Activated naive CD8-positive, alpha-beta T cell treated with anti-CD3 and anti-CD28 coated beads, Interleukin-2, amount 10 ng/mL, durations not matched to agents 7 days and 5 days (primary cell): ENCODE data around the gene ADRA2A. TPM values are rescaled to one million over a fixed set of nuclear protein-coding genes. Genes with fewer than 3 reads are reported as not detected.
A peak's percentile ranks its signal among the peaks of the same experiment; 100 is the strongest.

ENCODE experiments used
- ATAC-seq: fragments of 150-1000 bp; cut with Tn5 transposase; one replicate; pipeline ENCODE4 v1.10.0; 2021; ENCODE audit warnings: low read depth, moderate library complexity
- POLR2A ChIA-PET: fragments of 350-600 bp; sonication (Branson Sonifier 250); formaldehyde crosslinking; loops from one replicate; lab custom pipeline; 2021; ENCODE audit warnings: antibody characterized with exemption; lab: Charles Lee
- DNase-seq: peaks from one replicate; pipeline ENCODE4 v3.0.0; 2021
- H3K27ac Mint-ChIP-seq: one replicate; pipeline ENCODE4 v1.8.0; 2022; ENCODE audit warnings: mild to moderate bottlenecking, mixed read lengths
- H3K27me3 Mint-ChIP-seq: one replicate; pipeline ENCODE4 v1.8.0; 2022; ENCODE audit warnings: mild to moderate bottlenecking, moderate library complexity, mixed read lengths
- H3K36me3 Mint-ChIP-seq: one replicate; pipeline ENCODE4 v1.8.0; 2021; ENCODE audit warnings: mild to moderate bottlenecking, mixed read lengths
- H3K4me1 Mint-ChIP-seq: one replicate; pipeline ENCODE4 v1.8.0; 2021; ENCODE audit warnings: mixed read lengths
- H3K4me3 Mint-ChIP-seq: one replicate; pipeline ENCODE4 v1.8.0; 2022; ENCODE audit warnings: mild to moderate bottlenecking, moderate library complexity, mixed read lengths
- H3K9me3 Mint-ChIP-seq: one replicate; pipeline ENCODE4 v1.8.0; 2021; ENCODE audit warnings: mixed read lengths
- total RNA-seq, 2 experiments: library from RNA; stranded (reverse); gene quantifications; one replicate each; pipeline ENCODE4 v1.2.3, GENCODE V29; 2021

Gene ADRA2A
- total RNA-seq, 2 experiments from 2014 or later: not detected

DNA sequence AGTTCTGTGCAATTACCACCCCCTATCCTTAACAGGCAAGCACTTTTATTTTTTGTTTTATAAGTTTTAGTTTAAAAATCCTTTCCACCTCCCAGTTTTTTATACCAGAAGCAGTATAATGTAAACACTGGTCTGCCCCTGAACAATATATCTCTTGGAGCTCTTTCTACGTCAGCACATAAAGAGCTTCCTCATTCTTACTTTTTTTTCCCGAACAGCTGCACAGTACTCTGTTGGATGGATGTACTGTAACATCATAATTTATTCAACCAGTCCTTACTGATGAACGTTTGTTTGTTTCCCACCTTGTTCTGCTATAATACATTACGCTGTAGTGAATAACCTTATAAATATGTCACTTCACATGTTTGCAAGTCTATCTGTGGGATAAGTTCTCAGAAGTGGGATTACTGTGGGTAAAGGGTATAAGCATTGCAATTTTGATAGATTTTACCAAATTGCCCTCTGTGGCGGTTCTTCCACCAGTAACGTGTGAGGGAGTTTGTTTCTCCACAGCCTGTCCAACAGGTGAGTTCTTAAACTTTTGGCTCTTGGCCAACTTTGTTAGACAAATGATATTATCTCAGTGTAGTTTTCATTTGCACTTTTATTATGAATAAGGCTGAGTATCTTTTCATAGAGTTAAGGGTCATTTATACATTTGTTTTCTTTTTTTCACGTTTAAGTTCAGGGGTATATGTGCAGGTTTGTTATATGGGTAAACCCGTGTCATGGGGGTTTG is 32.8 kb downstream of the ADRA2A start:
- peaks cover 8% of the 10 kb centered on the region for H3K4me1 Mint-ChIP-seq
- ATAC-seq (no peak), DNase-seq (no peak)
- H3K4me3 Mint-ChIP-seq: no peak overlapping the region
- no peak overlapping the region for H3K27ac Mint-ChIP-seq
- no peaks in the 10 kb centered on the region for H3K9me3 Mint-ChIP-seq
- H3K27me3 Mint-ChIP-seq: peaks cover 2% of the 10 kb centered on the region
- no peaks in the 10 kb centered on the region for H3K36me3 Mint-ChIP-seq
- POLR2A ChIA-PET: no interaction called here

DNA sequence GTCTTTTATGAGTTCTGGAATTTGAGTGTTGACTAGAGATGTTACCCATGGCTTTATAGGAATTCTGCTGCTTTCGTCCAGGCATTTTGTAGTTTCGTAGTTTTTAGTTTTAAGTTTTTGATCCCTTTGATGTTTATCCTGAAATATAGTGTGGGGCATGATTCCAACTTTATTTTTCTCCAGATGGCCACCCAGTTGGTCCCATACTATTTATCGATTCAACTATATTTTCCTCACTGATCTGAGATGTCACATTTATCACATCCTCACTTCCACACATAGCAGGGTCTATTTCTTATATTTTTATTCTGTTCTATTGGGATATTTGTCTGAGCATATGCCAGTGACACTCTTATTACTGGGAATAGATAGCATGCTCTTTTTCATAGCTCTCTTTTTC is 33.9 kb downstream of the ADRA2A start:
- H3K36me3 Mint-ChIP-seq: no peaks in the 10 kb centered on the region
- POLR2A ChIA-PET: no interaction called here
- H3K9me3 Mint-ChIP-seq: no peaks in the 10 kb centered on the region
- H3K4me3 Mint-ChIP-seq: no peak overlapping the region
- DNase-seq (no peak), ATAC-seq (no peak)
- no peaks in the 10 kb centered on the region for H3K27me3 Mint-ChIP-seq
- H3K27ac Mint-ChIP-seq: no peak overlapping the region
- peaks cover 9% of the 10 kb centered on the region for H3K4me1 Mint-ChIP-seq

GRCh38 chr10:111112333-111112732 is 35.5 kb downstream of the ADRA2A start:
- Mint-ChIP-seq H3K27ac (no peak overlapping the region), H3K36me3 (no peaks in the 10 kb centered on the region), H3K9me3 (no peaks in the 10 kb centered on the region), H3K4me3 (no peak overlapping the region), H3K4me1 (peaks cover 9% of the 10 kb centered on the region), H3K27me3 (no peaks in the 10 kb centered on the region)
- DNase-seq: no peak
- POLR2A ChIA-PET: no interaction called here
- no peak for ATAC-seq

DNA sequence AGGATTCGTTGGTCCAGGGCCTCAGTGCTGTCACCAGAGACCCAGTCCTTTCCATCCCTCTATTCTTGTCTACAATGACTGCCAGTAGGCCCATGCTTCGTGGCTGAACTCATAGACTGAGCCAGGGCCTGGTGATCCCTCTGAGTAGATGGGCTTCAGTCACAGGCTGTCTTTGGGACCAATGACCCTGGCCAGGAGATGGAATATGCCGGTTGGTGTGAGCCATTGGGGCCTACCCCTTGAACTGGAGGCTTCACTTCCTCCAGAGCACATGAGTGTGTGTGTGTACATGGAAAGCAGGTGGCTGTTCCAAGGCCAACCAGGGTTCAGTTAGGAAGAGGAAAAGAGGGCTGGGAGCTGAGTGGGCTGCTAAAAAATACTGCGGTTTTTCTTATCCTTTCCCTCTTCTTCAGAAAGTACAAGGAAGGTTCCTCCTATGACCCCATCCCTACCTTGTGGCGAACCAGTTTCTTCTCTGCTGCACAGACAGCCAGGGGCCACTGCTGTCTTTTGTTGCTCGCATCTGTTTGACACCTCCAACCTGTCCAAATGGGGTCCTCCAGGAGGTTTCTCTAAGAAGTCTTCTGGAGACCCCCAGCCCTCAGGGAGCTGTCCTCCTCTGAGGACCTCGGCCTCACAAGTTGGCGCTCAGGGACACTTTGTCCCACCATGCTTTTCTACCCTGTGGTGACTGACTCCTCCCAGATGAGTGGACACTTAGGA is 36.6 kb downstream of the ADRA2A start:
- POLR2A ChIA-PET: no interaction called here

GRCh38 chr10:111113961-111114757 is 37.3 kb downstream of the ADRA2A start:
- ATAC-seq: no peak
- POLR2A ChIA-PET: no interaction called here
- Mint-ChIP-seq H3K27ac (peak overlapping the region; percentile 67), H3K27me3 (no peaks in the 10 kb centered on the region), H3K4me1 (peaks cover 9% of the 10 kb centered on the region), H3K4me3 (no peak overlapping the region), H3K36me3 (no peaks in the 10 kb centered on the region), H3K9me3 (no peaks in the 10 kb centered on the region)
- DNase-seq: no peak

More for the DNA sequence above, 36.6 kb downstream of the ADRA2A start:
- Mint-ChIP-seq H3K27me3 (no peaks in the 10 kb centered on the region), H3K27ac (no peak overlapping the region), H3K36me3 (no peaks in the 10 kb centered on the region), H3K4me1 (peaks cover 9% of the 10 kb centered on the region), H3K4me3 (no peak overlapping the region), H3K9me3 (no peaks in the 10 kb centered on the region)
- no peak for DNase-seq
- ATAC-seq: no peak

GRCh38 chr10:111114758-111115500 is 38.1 kb downstream of the ADRA2A start:
- Mint-ChIP-seq H3K27ac (no peak overlapping the region), H3K4me1 (peaks cover 9% of the 10 kb centered on the region), H3K27me3 (peaks cover 2% of the 10 kb centered on the region), H3K36me3 (no peaks in the 10 kb centered on the region), H3K9me3 (no peaks in the 10 kb centered on the region), H3K4me3 (no peak overlapping the region)
- ATAC-seq (no peak), DNase-seq (no peak)
- POLR2A ChIA-PET: no interaction called here

- DNase-seq: no peak
- no peak overlapping the region for H3K4me3 Mint-ChIP-seq
- H3K27ac Mint-ChIP-seq: no peak overlapping the region
- peaks cover 9% of the 10 kb centered on the region for H3K4me1 Mint-ChIP-seq
- H3K36me3 Mint-ChIP-seq: no peaks in the 10 kb centered on the region
- POLR2A ChIA-PET: no interaction called here
- ATAC-seq: no peak
- H3K27me3 Mint-ChIP-seq: peaks cover 2% of the 10 kb centered on the region
- no peaks in the 10 kb centered on the region for H3K9me3 Mint-ChIP-seq
Observed at GRCh38 chr10:111116211-111116610, 39.4 kb downstream of the ADRA2A start.

DNA sequence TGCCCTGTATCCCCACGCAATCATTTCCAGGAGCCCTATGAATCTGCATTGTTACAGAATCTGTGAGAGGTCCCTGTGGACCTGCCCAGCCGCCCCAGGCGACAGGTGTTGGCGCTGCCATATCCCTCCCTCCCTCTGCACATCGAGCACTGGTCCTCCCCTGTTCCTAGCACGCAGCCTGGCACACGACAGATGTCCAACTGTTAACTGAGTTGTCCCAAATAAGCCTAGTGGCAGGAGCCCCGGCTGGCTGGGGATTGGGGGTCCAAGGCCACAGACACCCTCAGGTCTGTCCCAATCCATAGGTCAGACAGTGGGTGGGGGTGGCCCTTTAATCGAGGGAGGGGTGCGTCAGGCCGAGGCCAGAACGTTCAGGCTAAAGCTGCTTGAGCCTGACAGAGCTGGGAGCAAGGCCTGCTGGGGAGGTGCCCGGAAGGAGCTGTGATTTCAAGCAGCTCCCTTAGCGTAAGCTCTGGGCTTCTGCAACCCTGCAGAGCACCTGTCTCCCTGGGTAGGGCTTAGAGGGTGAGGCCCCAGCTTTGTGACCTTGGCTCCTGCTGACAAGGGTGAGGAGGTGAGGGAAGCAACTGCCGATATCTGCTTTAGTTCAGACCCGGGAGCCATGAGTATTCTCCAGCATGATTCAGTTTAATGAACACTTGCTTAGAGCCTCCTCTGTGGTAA is 40.1 kb downstream of the ADRA2A start:
- Mint-ChIP-seq H3K4me1 (peaks cover 9% of the 10 kb centered on the region), H3K36me3 (no peaks in the 10 kb centered on the region), H3K27ac (no peak overlapping the region), H3K9me3 (no peaks in the 10 kb centered on the region), H3K27me3 (peaks cover 2% of the 10 kb centered on the region), H3K4me3 (no peak overlapping the region)
- ATAC-seq (no peak), DNase-seq (no peak)
- POLR2A ChIA-PET: no interaction called here

DNA sequence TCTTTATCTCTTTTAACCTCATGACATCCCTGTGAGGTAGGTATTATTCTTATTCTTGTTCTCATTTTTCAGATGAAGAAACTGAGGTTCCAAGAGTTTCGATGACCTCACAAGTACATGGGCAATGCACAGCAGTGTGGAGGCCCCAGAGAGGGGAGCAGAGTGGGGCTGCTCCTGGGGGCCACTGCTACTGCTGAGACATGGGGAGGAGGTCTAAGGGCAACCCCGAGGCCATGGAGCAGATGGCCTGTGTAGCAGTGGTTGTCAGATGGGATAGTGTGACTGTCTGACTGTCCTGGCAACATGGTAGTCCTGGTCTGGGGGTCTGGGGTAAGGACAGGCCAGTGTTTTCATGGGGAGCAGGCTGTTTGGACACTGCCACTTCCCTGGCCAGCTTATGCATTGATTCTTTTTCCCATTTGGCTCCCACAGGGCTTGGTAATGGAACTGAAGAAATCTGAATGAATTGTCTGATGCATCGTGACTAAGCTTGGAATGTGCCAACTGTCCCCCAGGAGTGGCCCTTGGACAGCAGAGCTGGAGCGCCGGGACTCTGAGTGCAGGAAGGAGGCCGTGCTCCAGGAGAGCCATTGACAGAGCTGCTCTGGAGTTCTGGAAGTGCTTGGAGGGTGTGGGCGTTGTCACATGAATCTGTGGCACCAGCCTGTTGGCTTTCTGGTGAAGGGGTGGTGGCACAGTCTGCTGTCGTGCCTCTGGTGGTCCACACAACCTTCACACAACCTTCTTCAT is 40.9 kb downstream of the ADRA2A start:
- Mint-ChIP-seq H3K4me3 (no peak overlapping the region), H3K4me1 (peaks cover 9% of the 10 kb centered on the region), H3K36me3 (no peaks in the 10 kb centered on the region), H3K9me3 (no peaks in the 10 kb centered on the region), H3K27me3 (peaks cover 2% of the 10 kb centered on the region), H3K27ac (no peak overlapping the region)
- POLR2A ChIA-PET: interaction anchor here (0.6 kb wide), 2 partner anchors 140 to 500 kb away, joined by 3 read pairs; no protein-coding TSS in a partner anchor
- DNase-seq (no peak), ATAC-seq (no peak)

DNA sequence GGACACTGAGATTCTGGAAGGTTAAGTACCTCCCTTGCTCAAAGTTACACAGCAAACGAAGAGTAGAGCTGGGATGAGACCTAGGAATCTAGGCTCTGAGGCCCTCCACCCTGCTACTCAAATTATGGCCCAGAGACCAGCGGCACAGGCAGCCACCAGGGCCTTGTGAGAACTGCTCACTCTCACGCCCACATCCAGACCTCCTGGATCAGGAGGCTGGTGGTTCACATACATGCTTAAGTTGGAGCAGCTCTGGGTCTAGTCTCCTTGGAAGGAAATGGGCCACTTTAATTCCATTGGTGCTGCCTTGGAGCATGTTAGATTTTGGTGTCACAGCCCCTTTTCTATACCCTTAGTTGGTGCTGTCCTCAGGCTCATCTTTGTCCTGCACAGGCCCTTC is 41.9 kb downstream of the ADRA2A start:
- Mint-ChIP-seq H3K27me3 (peaks cover 2% of the 10 kb centered on the region), H3K4me3 (no peak overlapping the region), H3K27ac (no peak overlapping the region), H3K36me3 (no peaks in the 10 kb centered on the region), H3K9me3 (no peaks in the 10 kb centered on the region), H3K4me1 (peaks cover 9% of the 10 kb centered on the region)
- no peak for DNase-seq
- POLR2A ChIA-PET: no interaction called here
- no peak for ATAC-seq

DNA sequence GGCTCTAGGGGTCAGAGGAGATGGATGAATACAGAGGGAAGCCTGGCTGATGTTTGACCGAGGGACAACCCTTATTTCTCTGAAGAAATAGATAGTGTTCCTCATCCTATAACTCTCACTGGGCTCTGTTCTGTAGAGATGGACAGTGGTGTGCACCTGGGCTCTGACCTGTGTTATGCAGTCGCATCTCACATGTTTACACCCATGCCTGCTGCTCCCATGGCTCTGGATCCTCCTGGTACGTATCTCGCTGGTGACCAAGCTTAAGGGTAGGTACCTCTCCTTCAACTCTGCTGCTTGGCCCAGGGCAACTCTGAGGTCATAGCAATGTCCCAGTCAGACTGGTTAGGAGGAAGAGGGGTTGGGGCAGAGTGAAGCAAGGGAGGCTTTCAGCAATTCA is 42.8 kb downstream of the ADRA2A start:
- POLR2A ChIA-PET: no interaction called here
- Mint-ChIP-seq H3K4me3 (no peak overlapping the region), H3K9me3 (no peaks in the 10 kb centered on the region), H3K4me1 (peaks cover 2% of the 10 kb centered on the region), H3K27ac (no peak overlapping the region), H3K27me3 (peaks cover 2% of the 10 kb centered on the region), H3K36me3 (no peaks in the 10 kb centered on the region)
- ATAC-seq (no peak), DNase-seq (no peak)

DNA sequence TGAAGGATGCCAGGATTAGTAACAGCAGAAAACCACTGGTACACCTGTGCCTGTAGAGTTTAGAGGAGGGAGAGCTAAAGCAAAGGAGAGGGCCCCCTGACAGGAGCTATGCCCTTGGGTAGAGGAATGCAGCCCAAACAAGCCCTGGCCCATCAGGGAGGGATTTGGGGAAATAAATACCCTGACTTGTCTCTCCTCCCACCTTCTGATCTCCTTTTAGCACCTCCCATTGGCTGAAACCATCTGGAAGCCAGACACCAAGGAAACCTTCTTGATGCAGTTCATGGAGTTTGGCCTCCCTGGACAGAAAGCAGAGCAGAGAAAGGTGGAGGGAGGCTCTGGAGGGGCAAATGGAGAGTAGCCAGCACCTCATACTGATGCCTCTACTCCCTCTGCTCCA is 45.3 kb downstream of the ADRA2A start:
- Mint-ChIP-seq H3K27ac (no peak overlapping the region), H3K36me3 (no peaks in the 10 kb centered on the region), H3K9me3 (no peaks in the 10 kb centered on the region), H3K27me3 (peaks cover 2% of the 10 kb centered on the region), H3K4me3 (no peak overlapping the region), H3K4me1 (no peaks in the 10 kb centered on the region)
- POLR2A ChIA-PET: no interaction called here
- DNase-seq: no peak
- ATAC-seq: no peak
